Ascending aorta (tissue), 2 donors: ENCODE results near the gene CD1D. TPM values are rescaled to one million over a fixed set of nuclear protein-coding genes. Genes with fewer than 3 reads are reported as not detected.

ENCODE experiments used
- DNase-seq, 2 donors: peaks; one replicate each; pipeline ENCODE4 v3.0.0-alpha.2; 2019; ENCODE audit warnings: low spot score in 2 of 2
- H3K27ac ChIP-seq, 2 donors: fragments of 200-600 bp; sonication (generic); one replicate each; pipeline ENCODE4 v1.5.1; 2016 to 2017; ENCODE audit warnings: mild to moderate bottlenecking in 1 of 2
- H3K27me3 ChIP-seq: fragments of 200-600 bp; sonication (generic); one replicate; pipeline ENCODE4 v1.5.1; 2017
- H3K36me3 ChIP-seq, 2 donors: fragments of 200-600 bp; sonication (generic); one replicate each; pipeline ENCODE4 v1.5.1; 2016
- H3K4me1 ChIP-seq, 2 donors: fragments of 200-600 bp; sonication (generic); one replicate each; pipeline ENCODE4 v1.5.1; 2016 to 2017; ENCODE audit warnings: mild to moderate bottlenecking in 1 of 2
- H3K4me3 ChIP-seq, 2 donors: fragments of 200-600 bp; sonication (generic); one replicate each; pipeline ENCODE4 v1.5.1; 2016 to 2017; ENCODE audit warnings: mild to moderate bottlenecking in 1 of 2
- H3K9me3 ChIP-seq, 2 donors: fragments of 200-600 bp; sonication (generic); one replicate each; pipeline ENCODE4 v1.5.1; 2016
- intact Hi-C: fragments of 100-400 bp; cut with DNase I; formaldehyde crosslinking; loops from one replicate; pipeline ENCODE4 v1.15.1; 2023
- total RNA-seq: library from RNA; depleted of rRNA; stranded (reverse); fragments of >200 nt; gene quantifications from one replicate; pipeline ENCODE4 v1.1.0, GENCODE V29; 2016
- TF ChIP-seq, protein P1 (sequence below), 3 experiments: fragments of 200-600 bp in 2 of 3; fragments of 450-650 bp in 1 of 3; sonication (generic) in 2 of 3; IDR thresholded peaks; one replicate each; pipeline ENCODE4 v1.5.1; 2016 to 2019; ENCODE audit warnings: antibody characterized with exemption in 3 of 3, mild to moderate bottlenecking in 1 of 3, moderate library complexity in 1 of 3

CD1D gene
- total RNA-seq, 1 donor from 2014 or later: not detected

DNA sequence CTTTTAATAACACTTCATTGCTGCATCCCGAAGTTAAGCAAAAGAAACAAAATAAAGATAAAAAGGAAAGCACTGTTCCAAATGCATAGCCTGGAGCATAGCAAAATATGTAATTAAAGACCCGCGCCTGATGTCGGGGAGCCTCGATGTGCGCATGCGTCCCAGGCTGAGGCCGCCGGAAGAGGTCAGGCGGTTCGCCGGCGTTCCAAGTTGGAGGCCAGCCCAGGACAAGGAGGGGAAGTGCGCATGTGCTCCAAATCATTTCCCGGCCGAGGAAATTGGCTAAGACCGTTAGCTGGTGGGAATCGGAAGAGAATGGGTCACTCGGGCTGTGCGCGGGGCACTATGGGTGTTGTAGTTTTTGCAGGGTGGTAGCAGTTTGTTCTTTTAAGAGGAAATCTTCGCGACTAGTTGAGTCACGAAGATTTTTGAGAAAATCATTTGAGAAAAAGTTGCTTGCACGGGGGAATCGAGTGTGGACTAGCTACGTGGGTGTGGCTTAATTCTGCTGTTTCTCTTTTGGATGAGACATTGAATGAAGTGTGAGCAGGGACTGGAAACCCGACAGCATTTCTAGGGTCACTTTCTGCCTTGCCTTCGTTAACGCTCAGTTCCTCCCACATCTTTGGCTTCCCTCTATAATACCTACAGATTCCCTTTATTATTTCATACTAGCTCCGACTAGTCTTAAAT lies 31.0 kb upstream of the CD1D start:
- intact Hi-C loops: loop anchor here (1.0 to 2.0 kb wide), 2 partner anchors 24 to 27 kb away; no protein-coding TSS in a partner anchor
- Histone ChIP-seq H3K36me3 (no peaks in the 10 kb centered on the region), H3K4me1 (peaks cover 0 to 8% of the 10 kb centered on the region in 2 donors), H3K27ac (peak overlapping the region; percentile 70 to 72), H3K9me3 (no peaks in the 10 kb centered on the region), H3K27me3 (no peaks in the 10 kb centered on the region), H3K4me3 (peak overlapping the region; percentile 56)
- peak; percentile 82 to 98 for DNase-seq
- TF ChIP-seq, protein P1, sequence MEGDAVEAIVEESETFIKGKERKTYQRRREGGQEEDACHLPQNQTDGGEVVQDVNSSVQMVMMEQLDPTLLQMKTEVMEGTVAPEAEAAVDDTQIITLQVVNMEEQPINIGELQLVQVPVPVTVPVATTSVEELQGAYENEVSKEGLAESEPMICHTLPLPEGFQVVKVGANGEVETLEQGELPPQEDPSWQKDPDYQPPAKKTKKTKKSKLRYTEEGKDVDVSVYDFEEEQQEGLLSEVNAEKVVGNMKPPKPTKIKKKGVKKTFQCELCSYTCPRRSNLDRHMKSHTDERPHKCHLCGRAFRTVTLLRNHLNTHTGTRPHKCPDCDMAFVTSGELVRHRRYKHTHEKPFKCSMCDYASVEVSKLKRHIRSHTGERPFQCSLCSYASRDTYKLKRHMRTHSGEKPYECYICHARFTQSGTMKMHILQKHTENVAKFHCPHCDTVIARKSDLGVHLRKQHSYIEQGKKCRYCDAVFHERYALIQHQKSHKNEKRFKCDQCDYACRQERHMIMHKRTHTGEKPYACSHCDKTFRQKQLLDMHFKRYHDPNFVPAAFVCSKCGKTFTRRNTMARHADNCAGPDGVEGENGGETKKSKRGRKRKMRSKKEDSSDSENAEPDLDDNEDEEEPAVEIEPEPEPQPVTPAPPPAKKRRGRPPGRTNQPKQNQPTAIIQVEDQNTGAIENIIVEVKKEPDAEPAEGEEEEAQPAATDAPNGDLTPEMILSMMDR (IDR thresholded peaks at IDR 0.05): no peak

GRCh38 chr1:158150523-158150922 lies 30.2 kb upstream of the CD1D start:
- Histone ChIP-seq H3K27me3 (no peaks in the 10 kb centered on the region), H3K36me3 (no peaks in the 10 kb centered on the region), H3K9me3 (no peaks in the 10 kb centered on the region), H3K4me1 (peaks cover 0 to 8% of the 10 kb centered on the region in 2 donors), H3K4me3 (no peak overlapping the region), H3K27ac (peak overlapping the region; percentile 37 to 42)
- no peak for DNase-seq
- TF ChIP-seq, protein P1 (IDR thresholded peaks at IDR 0.05): no peak
- intact Hi-C loops: loop anchor here (2.0 kb wide), 1 partner anchor 26 kb away; no protein-coding TSS in a partner anchor

DNA sequence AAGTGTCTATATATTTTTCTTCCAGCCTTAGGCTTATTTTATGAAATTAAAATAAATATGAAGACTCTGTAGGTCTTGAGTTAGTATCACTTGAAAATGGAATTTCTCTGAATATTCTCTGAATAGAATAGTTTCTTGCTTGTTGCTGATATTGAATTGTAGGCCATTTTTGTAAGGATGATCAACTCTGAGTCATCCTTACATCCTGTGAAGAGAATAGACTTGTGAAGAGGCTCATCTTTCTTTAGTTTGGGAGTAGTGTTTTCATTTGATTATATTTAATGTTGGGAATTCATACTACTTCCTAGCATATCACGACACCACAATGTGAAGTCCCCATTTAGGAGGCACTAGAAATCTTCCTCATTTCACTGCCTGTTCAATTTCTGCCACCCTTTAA lies 27.5 kb upstream of the CD1D start:
- Histone ChIP-seq H3K9me3 (no peaks in the 10 kb centered on the region), H3K4me3 (no peak overlapping the region), H3K36me3 (no peaks in the 10 kb centered on the region), H3K27ac (no peak overlapping the region), H3K27me3 (no peaks in the 10 kb centered on the region), H3K4me1 (peaks cover 0 to 8% of the 10 kb centered on the region in 2 donors)
- no peak for DNase-seq
- intact Hi-C loops: no loop called here
- TF ChIP-seq, protein P1 (IDR thresholded peaks at IDR 0.05): no peak

DNA sequence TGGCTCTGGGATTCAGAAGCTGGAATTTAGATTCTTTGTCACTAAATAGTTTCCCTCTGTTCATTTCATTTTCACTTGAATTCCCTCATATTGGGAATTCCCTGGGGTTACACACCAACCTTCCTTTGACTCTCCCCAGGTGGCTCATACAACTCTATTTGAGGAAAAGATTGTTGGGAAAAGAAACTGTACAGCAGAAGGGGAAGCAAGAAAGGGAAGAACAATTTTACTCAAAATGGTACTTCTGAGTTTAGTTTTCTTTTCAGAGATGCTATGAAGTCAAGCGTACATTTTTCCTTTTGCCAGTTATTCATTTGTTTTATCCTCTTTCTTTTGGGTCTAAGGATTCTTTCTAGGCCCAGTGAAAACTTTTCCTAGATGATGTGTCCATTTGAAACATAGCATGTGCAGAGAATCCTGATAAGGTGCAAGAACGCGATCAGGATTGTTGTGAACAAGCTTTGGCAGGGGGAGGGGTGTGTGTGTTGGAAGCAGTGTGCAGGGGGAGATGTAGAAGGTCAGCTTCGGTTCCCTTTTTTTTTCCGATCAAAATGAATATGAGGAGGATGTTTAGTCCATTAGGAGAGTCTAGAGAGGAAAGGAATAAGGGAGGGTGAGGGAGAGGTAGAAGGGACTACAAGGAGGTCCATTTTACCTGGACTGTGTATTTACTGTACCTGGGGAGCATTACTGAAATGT lies 26.8 kb upstream of the CD1D start:
- no peak for DNase-seq
- TF ChIP-seq, protein P1 (IDR thresholded peaks at IDR 0.05): no peak
- Histone ChIP-seq H3K27ac (no peak overlapping the region), H3K36me3 (no peaks in the 10 kb centered on the region), H3K27me3 (no peaks in the 10 kb centered on the region), H3K4me3 (no peak overlapping the region), H3K9me3 (no peaks in the 10 kb centered on the region), H3K4me1 (peaks cover 0 to 8% of the 10 kb centered on the region in 2 donors)
- intact Hi-C loops: no loop called here

GRCh38 chr1:158154501-158154900 lies 26.2 kb upstream of the CD1D start:
- Histone ChIP-seq H3K4me1 (peaks cover 0 to 5% of the 10 kb centered on the region in 2 donors), H3K27ac (no peak overlapping the region), H3K27me3 (no peaks in the 10 kb centered on the region), H3K36me3 (no peaks in the 10 kb centered on the region), H3K4me3 (no peak overlapping the region), H3K9me3 (no peaks in the 10 kb centered on the region)
- intact Hi-C loops: no loop called here
- no peak for DNase-seq
- TF ChIP-seq, protein P1 (IDR thresholded peaks at IDR 0.05): no peak
